Left renal pelvis (tissue), 4 donors: ENCODE measurements around the gene PPP1R12B. TPM values are rescaled to one million over a fixed set of nuclear protein-coding genes. Genes with fewer than 3 reads are reported as not detected.
"Not testable (repeated sequence)": the region's sequence is repeated elsewhere in the genome, so short reads cannot be mapped to it uniquely, and the experiment has no call there.

Source experiments
- DNase-seq, 4 donors: peaks; one replicate each; pipeline ENCODE4 v3.0.0-alpha.2; 2013; ENCODE audit warnings: low read depth in 4 of 4, low spot score in 3 of 4
- polyA plus RNA-seq, 4 donors: library from polyadenylated mRNA; unstranded; fragments of 120-200 nt; gene quantifications; one replicate each; pipeline ENCODE4 v1.2.1, GENCODE V29; 2013; ENCODE audit not compliant: insufficient read length in 4 of 4

PPP1R12B gene
- polyA plus RNA-seq, 4 donors: 17.1 to 85.4 (median 23.1) TPM

- not testable (repeated sequence) for DNase-seq
These were observed 49.9 kb downstream of the PPP1R12B start for GRCh38 chr1:202398439-202398838.

GRCh38 chr1:202401771-202402170 is 53.3 kb downstream of the PPP1R12B start:
- DNase-seq: not testable (repeated sequence)

- not testable (repeated sequence) for DNase-seq
These were observed 54.9 kb downstream of the PPP1R12B start for GRCh38 chr1:202403381-202403780.

- DNase-seq: no peak
These were observed 57.4 kb downstream of the PPP1R12B start for GRCh38 chr1:202405928-202406327.

- DNase-seq: not testable (repeated sequence)
These were observed 58.4 kb downstream of the PPP1R12B start for GRCh38 chr1:202406896-202407295.

- not testable (repeated sequence) for DNase-seq
These were observed 58.9 kb downstream of the PPP1R12B start for GRCh38 chr1:202407378-202407777.

- DNase-seq: not testable (repeated sequence)
These were observed 61.8 kb downstream of the PPP1R12B start for GRCh38 chr1:202410251-202410650.

- not testable (repeated sequence) for DNase-seq
These were observed 62.4 kb downstream of the PPP1R12B start for GRCh38 chr1:202410854-202411357.

GRCh38 chr1:202411422-202411821 is 62.9 kb downstream of the PPP1R12B start:
- DNase-seq: no peak

GRCh38 chr1:202412421-202412820 is 63.9 kb downstream of the PPP1R12B start:
- DNase-seq: not testable (repeated sequence)

- DNase-seq: no peak
These were observed 68.1 kb downstream of the PPP1R12B start for GRCh38 chr1:202416641-202417040.

GRCh38 chr1:202417141-202417540 is 68.6 kb downstream of the PPP1R12B start:
- DNase-seq: not testable (repeated sequence)

- DNase-seq: not testable (repeated sequence)
These were observed 69.3 kb downstream of the PPP1R12B start for GRCh38 chr1:202417762-202418201.

GRCh38 chr1:202419731-202420130 is 71.2 kb downstream of the PPP1R12B start:
- DNase-seq: not testable (repeated sequence)

GRCh38 chr1:202420422-202421094 is 72.1 kb downstream of the PPP1R12B start:
- not testable (repeated sequence) for DNase-seq

GRCh38 chr1:202422709-202423108 is 74.2 kb downstream of the PPP1R12B start:
- not testable (repeated sequence) for DNase-seq

GRCh38 chr1:202424260-202424659 is 75.8 kb downstream of the PPP1R12B start:
- DNase-seq: not testable (repeated sequence)

- not testable (repeated sequence) for DNase-seq
These were observed 81.6 kb downstream of the PPP1R12B start for GRCh38 chr1:202430111-202430510.

GRCh38 chr1:202432338-202432737 is 83.8 kb downstream of the PPP1R12B start:
- not testable (repeated sequence) for DNase-seq

- no peak for DNase-seq
These were observed 84.9 kb downstream of the PPP1R12B start for GRCh38 chr1:202433155-202434043.

- DNase-seq: no peak
These were observed 85.6 kb downstream of the PPP1R12B start for GRCh38 chr1:202434059-202434458.
